ENCODE results near the gene AVP.
"Not testable (repeated sequence)": the region's sequence is repeated elsewhere in the genome, so short reads cannot be mapped to it uniquely, and the experiment has no call there.

AVP gene

GRCh38 chr20:3082955-3083952 is 1.3 kb downstream of the AVP start:
- DNase-seq, result no peak

GRCh38 chr20:3082306-3082951 is 2.1 kb downstream of the AVP start:
- DNase-seq, result no peak

GRCh38 chr20:3081641-3082040 is 2.9 kb downstream of the AVP start:
- DNase-seq, result no peak

- no peak for DNase-seq
These were observed 3.6 kb downstream of the AVP start for GRCh38 chr20:3080939-3081388.

DNA sequence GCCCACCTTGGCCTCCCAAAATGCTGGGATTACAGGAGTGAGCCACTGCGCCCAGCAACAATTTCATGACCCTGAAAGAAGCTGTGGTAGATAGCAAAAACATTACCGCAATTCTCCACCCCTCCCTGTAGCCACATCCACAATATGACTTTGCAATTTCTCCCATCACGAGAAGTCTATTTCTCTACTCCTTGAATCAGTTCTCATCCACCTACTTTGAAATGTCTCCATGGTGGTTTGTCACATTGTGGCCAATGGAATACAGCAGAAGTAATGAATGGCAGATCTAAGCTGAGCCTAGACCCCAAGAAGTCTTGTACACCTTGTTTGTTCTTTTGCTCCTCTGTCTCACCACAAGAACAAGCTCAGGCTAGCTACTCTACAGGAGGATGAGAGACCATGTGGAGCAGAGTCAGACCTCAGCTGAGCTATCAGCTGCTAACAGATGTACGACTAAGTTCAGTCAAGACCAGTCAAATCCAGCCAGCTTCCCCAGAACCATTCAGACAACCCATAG is 6.8 kb downstream of the AVP start:
- DNase-seq, result no peak

DNA sequence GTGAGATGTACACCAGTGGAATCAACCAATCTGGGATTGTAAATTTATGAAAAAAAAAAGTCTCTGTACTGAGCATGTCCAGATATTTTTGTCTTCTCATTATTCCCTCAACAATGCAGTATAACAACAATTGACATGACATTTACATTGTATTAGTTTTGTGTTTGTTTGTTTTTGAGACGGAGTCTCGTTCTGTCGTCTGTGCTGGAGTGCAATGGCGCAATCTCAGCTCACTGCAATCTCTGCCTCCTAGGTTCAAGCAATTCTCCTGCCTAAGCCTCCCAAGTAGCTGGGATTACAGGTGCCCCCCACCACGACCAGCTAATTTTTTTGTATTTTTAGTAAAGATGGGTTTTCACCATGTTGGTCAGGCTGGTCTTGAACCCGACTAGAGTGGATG is 9.2 kb downstream of the AVP start:
- DNase-seq, result not testable (repeated sequence)

DNA sequence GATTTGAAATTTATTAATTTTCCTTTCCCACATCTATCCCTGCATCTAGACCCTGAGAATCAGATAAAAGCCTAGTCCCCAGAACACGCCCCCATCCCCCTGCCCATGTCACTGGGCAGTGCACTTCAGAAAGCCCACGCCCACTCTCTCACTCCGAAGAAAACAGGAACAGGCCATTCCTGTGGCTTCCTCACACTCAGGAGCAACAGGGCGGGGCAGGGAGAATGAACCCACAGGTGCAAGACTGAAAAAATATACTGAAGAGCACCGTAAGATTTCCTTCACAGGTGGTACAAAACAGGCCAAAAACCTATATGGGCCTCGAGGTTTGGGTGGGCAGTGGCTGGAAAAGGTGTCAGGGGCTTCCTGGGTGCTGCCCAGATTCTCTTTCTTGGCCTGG is 9.7 kb downstream of the AVP start:
- DNase-seq, result no peak

- DNase-seq, result not testable (repeated sequence)
These were observed 11.3 kb downstream of the AVP start for GRCh38 chr20:3073251-3073643.

DNA sequence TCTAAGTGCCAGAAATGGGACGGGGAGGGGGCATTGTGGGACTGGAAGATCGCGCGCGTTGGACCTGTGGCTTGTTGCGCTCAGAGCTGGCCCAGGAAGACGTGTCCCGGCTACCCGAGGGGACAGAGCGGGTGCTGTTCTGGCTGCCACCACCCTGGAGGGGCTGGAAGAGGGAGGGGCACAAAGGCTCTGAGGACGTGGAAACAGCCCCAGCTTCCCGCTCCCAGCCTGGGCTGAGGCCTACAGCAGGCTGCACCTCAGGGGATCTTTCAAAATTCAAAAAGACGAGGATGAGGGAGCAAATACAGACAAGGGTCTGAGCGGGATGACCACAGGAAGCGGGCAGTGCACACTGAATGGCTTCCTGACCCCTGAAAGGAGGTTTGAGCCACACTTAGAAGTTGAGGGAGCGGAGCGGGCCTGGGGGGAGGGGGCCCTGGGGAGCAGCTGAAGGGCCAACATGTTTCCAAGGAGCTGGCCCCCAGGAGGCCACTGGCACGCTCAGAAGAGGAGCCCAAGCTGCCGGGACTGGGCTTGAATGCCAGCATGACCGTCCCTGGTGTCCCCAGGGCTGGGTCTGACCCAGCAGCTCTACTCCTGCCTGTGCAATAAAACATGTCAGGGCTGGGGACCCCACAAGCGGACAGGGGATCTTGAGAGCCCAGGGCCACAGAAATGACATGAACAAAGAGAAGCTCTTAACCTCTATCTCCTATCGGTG is 11.8 kb downstream of the AVP start:
- DNase-seq, result no peak

GRCh38 chr20:3071610-3072529 is 12.7 kb downstream of the AVP start, which contains the start of gene OXT:
OXT (plus strand) TSS chr20:3071620; CDS start chr20:3071656, 36 bp downstream.
- DNase-seq, result no peak

DNA sequence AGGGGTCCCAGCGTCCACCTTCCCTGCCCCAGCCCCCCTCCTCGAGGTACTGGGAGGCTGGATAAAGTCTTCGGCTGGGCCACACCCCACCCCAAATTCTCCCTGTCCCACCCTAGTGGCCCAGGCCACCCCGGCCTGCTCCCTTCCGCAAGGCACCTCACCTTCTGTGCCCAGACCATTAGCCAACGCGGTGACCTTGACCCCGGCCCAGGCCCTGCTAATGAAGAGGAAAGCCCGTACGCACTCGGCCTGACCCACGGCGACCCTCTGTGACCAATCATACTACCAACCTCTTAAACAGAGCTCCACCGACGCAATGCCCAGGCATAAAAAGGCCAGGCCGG is 13.3 kb downstream of the AVP start:
- no peak for DNase-seq

GRCh38 chr20:3070725-3071124 is 13.8 kb downstream of the AVP start:
- DNase-seq, result no peak

GRCh38 chr20:3068986-3069900 is 15.3 kb downstream of the AVP start:
- peak; percentile 73 for DNase-seq

DNA sequence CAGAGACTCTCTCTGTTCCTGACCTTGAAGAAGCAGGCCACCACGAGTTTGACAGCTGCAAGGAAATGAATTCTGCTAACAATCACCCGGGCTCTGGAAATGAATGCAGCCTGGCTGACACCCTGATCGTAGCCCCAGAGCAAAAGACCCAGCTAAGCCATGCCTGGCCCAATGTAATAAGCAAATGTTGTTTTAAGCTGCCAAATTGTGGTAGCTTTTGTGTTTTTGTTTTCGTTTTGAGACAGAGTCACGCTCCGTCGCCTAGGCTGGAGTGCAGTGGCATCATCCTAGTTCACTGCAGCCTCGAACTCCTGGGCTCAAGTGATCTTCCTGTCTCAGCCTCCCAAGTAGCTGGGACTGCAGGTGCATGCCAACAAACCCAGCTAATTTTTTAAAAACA is 16.4 kb downstream of the AVP start:
- DNase-seq, result no peak

DNA sequence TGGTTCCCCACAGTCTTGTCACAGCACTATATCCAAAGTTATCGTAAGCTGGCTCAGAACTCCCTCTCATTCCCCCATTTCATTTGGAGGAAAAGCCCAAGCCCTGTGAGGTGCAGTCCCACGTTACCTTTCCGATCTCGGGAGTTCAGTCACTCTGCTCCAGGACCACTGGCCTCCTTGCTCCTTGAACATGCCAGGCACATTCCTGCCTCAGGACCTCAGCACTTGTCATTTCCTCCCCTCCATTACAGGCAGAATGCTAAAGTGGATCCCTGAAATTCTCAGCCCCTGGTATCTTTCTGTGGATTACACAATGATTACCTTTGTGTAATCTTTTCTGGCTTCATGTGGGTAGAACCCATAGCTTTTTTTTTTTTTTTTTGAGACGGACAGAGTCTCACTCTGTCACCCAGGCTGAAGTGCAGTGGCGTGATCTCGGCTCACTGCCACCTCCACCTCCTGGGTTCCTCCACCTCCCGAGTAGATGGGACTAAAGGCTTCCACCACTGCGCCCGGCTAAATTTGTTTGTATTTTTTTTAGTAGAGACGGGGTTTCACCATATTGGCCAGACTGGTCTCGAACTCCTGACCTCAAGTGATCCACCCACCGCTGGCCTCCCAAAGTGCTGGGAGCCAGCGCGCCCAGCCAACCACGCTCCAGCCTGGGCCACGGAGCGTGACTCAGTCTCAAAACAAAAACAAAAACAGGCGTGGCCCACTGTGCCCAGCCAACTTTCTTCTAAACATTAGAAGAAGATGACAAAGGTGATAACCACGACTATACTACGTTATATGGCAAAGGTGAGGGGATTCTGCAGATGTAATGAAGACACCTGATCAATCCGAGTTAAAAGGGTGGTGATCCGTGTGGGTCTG is 17.1 kb downstream of the AVP start:
- no peak for DNase-seq

GRCh38 chr20:3064119-3064518 is 20.4 kb downstream of the AVP start:
- not testable (repeated sequence) for DNase-seq

- no peak for DNase-seq
These were observed 25.0 kb downstream of the AVP start for GRCh38 chr20:3059489-3059888.

DNA sequence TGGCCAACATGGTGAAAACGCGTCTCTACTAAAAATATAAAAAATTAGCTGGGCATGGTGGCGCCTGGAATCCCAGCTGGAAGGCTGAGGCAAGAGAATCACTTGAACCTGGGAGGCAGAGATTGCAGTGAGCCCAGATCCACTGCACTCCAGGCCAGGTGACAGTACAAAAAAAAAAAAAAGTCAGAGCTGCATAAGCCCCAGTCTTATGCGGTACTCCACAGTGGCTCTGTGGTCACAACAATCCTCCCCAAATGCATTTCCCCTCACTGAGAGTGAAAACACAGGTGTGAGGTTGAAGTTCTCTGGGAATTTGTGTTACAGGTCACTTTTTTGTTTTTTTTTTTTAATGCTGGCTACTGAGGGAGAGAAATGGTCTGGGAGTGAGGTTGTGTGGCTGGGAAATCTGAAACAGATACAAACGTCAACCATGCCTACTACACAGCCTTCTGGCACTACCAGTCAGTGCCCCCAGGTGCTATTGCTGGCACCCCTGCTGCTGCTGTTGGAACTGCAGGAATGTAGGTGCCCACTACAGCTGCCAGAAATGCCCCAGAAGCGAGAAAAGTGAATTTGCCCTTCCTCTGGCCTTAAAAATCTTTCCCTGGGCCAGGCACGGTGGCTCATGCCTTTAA is 33.0 kb downstream of the AVP start:
- no peak for DNase-seq

All from NCI-H1436 (cell line).